IPS-NIHi11 (cell line): Measurements from ENCODE around the gene SPINK6.

ENCODE experiments used
- DNase-seq: peaks from one replicate; pipeline ENCODE4 v3.0.0; 2012; ENCODE audit warnings: mixed read lengths, low spot score

The SPINK6 gene

DNA sequence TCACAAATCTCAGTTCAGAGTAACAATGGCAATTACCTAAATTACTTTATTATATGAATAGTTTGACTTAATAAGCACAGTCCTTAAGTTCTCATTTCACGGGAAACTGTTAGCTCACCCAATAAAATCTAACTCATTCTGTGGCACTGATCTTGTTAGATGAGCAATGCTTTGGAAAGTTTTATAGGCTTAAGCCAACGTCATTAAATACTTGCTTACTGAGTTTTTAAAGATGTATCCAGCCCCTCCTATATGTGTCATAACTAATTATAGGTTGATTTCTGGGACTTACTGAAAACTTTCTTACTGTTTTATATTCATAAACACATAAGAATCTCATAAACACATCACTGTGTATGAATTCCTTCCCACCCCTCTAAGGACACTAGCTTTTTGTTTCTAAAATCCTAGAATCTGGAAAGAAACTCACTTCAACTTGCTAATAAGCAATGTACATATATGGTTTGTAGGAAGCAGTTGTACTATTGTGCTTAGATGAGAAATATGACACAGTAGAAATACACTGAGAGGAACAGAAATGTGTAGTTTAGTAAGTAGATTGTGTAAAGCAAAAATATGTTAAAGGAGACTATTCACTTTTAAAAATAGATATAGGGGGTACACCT is 21.4 kb downstream of the SPINK6 start:
- DNase-seq, result no peak

DNA sequence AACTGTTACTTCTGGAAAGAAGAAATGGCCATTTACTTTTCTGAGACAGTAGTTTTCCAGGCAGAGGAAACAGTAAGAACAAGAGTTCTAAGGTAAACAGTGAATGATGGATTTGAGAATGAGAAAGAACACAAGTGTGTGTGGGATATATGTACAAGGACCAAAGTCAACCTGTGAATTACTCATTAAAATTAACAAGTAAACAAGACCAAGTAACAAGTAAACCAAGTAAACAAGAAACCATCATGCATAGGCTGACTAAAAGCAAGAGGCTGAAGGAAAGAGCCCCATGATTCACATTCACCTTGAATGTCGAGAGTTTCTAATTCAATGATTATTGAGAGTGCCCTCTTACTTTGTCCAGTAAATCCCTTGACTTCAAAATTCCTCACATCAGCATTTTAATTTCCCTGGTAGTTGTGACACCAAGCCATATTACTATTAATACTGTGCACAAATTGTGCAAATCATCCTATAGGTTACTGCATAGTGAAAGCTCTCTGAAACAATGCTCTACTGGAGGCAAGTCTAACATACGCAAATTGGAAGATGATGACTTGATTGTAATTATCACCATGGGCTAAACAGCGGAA is 25.6 kb downstream of the SPINK6 start:
- DNase-seq, result no peak

DNA sequence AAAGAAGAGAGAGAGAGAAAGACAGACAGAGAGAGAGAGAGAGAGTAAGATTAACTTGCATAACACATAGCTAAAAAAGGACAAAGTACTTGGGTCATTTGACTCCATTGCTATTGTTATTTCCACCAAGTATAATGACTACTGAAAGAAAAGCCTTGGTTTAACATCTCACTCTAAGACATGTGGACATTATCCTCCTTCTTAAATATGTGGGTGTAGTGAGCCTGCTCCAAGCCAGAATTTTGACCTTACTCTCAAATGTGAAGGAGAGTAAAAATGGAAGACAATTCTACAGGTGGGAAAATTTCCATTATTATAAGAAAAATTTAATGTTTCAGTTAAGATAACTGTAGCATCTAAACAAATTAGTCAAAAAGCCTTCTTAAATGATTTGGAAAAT is 27.0 kb downstream of the SPINK6 start:
- DNase-seq, result no peak

DNA sequence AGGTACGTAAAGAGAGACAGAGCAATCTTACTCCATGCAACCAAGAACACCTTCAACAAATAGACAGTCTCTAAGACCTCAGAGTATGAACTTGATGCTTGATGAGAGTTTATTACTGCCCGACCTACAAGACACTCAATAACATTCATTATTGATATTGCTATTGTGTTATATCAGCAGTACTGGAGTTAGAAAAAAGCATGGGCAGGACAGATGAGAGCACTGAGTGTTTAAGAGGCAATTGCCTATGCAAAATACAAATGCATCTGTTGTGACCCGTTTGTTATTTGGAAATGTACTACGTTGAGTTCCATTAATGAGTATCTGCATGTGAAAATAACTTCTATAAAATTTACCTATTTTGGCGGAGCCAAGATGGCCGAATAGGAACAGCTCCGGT is 27.4 kb downstream of the SPINK6 start:
- no peak for DNase-seq

DNA sequence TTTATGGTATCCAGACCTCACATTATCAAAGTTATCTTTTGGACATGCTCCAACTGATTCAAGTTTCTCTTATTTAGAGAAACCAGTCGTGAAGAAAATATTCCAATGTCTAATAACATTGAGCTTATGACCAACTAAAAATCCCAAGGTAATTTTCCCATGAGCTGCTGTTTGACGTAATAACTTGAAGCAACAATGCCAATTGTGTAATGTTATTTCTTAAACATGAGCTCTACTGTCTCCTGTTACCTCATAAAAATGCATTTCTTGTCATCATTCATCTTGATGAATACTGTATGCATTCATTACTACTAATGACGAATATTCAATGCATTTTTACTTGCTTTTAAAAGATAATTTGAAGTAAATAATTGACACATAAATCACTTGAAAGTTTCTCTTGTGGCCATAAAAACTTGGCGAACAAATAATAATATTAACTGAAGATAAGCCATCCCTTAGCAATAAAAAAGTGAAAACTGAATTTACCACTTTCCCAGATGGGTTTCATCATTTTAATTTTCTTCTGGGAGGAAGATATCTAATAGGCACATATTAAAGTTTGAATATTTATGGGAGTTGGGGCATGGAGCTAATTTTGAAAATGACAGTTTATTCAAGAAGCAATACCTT is 35.1 kb downstream of the SPINK6 start:
- DNase-seq, result no peak

DNA sequence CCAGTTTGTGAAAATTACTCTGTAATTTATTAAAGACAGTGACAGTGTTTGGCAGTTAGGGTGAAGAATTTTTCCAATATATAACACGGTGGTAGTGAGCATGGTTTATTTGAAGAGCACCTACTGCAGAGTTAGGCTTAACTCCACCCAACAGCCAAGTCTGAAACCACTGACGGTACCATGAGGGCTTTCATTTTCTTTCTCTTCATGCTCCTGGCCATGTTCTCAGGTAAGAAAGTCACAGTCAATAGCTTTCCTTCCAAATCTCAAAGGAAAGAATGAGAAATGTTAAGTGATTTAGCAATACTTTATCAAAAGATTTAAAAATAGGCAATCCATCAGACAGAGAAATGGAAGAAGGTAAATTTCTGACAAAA is 35.6 kb downstream of the SPINK6 start, which contains the start of gene MARCOL:
Gene MARCOL (plus strand): TSS at position 108 of the 377 bp plus-strand sequence. CDS start 73 bp downstream, at position 181.
- no peak for DNase-seq

DNA sequence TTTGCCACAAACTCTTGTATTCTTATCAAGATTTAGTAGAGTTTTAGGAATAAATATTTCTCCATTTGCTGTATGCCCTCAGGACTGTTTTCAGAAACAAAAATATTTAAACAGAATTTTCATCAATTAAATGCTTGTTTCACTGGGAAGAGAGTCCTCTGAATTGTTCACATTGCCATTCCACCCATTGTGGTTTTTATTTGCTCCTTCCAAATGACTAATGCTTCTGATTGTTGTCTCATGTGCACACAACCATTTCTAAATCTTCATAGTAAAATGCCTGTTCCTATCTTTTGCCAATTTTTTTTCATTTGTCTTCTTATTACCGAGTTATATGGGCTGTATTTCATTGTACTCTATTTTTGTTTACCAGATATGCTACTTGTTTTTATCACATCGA is 46.1 kb downstream of the SPINK6 start:
- DNase-seq, result no peak

DNA sequence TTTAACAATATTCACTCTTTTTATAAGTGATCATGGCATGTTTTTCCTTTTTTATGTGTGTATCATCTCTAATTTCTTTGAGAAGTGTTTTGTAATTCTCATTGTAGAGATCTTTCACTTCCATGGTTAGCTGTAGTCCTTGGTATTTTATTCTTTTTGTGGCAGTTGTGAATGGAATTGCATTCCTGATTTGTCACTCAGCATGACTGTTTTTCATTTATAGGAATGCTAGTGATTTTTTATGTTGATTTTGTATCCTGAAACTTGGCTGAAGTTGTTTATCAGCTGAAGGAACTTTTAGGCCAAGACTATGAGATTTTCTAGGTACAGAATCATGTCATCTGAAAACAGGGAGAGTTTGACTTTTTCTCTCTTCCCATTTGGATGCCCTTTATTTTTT is 52.6 kb downstream of the SPINK6 start:
- DNase-seq, result no peak

DNA sequence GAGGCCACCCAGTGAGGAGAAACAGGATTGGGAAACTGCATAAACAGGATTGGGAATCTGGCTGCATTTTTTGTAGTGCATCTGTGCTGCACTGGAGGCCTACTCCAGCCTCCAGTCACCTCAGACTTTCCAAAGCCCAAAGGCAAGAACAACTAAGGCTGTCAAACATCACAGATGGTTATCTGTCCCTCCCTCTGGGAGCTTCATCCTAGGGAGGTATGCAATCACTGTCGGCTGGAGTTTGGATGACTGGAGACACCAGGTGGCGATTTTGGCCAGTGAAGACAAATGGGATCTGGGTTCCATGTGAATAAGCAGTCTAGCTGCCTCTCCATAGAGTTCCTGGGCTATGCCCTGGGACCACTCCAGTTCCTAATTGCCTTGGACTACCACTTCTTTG is 56.4 kb downstream of the SPINK6 start:
- DNase-seq, result no peak

DNA sequence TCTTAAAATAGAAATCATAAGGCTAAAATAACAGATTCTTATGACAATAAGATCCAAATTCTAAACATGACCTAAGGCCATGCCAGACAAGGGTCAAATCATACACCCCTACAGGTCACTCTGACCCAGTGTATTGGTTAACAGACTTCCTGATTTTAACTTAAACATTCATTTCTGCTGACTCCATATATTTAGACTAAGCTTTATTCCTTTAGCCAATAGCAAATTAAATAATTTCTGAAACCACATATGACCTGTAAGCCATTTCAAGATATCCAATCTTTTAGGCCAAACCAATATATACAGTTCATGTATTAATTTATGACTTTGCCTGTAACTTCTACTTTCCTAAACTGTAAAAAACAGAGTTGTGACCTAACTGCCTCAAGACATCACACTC is 58.4 kb downstream of the SPINK6 start:
- DNase-seq, result no peak
